ENCODE results near the gene PCDHGA1.

The PCDHGA1 gene

DNA sequence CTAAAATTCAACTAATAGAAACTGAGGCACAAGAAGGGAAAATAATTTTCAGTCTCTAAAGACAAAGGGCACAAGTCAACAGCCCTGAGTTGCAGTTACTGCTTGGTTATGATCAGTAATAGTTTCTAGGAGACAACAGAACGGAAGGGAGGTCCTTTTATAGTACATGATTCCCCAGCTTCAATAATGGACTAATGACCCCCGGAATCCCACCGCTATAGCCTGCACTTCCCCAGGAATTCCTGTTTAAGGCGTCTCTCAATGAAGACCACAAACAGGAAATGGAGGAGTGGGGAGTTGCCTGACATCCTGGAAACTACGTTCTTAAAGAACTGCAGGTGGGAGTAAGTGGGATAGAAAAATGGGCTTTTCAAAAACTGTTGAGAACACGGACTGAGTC lies 227.8 kb downstream of the PCDHGA1 start:
- H3K4me3 ChIP-seq (ENCODE audit: control insufficient read depth, low read depth, low read length) = no peak overlapping the region
- peak; percentile 31 for DNase-seq (ENCODE audit: low read depth)
- TF ChIP-seq, protein P1, sequence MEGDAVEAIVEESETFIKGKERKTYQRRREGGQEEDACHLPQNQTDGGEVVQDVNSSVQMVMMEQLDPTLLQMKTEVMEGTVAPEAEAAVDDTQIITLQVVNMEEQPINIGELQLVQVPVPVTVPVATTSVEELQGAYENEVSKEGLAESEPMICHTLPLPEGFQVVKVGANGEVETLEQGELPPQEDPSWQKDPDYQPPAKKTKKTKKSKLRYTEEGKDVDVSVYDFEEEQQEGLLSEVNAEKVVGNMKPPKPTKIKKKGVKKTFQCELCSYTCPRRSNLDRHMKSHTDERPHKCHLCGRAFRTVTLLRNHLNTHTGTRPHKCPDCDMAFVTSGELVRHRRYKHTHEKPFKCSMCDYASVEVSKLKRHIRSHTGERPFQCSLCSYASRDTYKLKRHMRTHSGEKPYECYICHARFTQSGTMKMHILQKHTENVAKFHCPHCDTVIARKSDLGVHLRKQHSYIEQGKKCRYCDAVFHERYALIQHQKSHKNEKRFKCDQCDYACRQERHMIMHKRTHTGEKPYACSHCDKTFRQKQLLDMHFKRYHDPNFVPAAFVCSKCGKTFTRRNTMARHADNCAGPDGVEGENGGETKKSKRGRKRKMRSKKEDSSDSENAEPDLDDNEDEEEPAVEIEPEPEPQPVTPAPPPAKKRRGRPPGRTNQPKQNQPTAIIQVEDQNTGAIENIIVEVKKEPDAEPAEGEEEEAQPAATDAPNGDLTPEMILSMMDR (conservative IDR thresholded peaks at IDR 0.05; ENCODE audit: control insufficient read depth, insufficient read depth, low read depth, low read length) = no peak

DNA sequence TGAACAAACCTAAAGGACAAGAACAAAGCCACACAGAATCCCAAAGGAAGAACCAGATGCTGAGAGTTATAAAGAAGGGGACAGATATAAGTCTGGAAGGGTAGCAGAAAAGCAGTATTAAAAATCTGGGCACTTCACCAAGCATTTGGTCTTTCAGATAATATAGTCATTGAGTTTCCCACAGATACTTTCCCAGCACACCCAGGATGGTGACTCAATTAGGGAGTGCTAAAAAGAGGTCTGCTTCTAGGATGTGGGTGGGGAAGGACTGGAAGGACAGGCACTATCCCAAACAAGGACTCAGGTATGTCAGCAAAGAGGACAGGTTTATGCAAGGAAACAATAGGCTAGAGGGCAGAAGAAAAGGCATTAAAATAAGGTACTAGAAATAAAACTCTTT lies 229.1 kb downstream of the PCDHGA1 start:
- peak; percentile 82 for DNase-seq (ENCODE audit: low read depth)
- TF ChIP-seq, protein P1 (conservative IDR thresholded peaks at IDR 0.05; ENCODE audit: control insufficient read depth, insufficient read depth, low read depth, low read length) = no peak
- no peak overlapping the region for H3K4me3 ChIP-seq (ENCODE audit: control insufficient read depth, low read depth, low read length)

DNA sequence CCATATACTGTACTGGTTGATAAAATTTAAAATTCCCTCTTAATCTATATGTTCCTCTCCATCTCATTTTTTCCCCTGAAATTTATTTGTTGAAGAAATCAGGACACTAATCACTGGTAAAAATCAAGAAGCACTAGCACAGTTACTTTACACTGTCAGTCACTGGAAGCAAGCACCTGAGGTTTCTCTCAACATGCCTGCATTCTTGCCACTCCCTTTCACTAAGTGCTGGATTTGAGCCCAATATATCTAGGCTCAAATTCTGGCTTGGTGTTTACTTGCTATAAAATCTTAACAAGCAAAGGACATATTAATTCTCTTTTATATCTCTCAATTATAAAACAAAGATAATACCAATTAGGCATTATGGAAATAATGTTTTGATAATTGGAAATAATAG lies 229.8 kb downstream of the PCDHGA1 start:
- TF ChIP-seq, protein P1 (conservative IDR thresholded peaks at IDR 0.05; ENCODE audit: control insufficient read depth, insufficient read depth, low read depth, low read length) = no peak
- peak; percentile 19 for DNase-seq (ENCODE audit: low read depth)
- no peak overlapping the region for H3K4me3 ChIP-seq (ENCODE audit: control insufficient read depth, low read depth, low read length)

DNA sequence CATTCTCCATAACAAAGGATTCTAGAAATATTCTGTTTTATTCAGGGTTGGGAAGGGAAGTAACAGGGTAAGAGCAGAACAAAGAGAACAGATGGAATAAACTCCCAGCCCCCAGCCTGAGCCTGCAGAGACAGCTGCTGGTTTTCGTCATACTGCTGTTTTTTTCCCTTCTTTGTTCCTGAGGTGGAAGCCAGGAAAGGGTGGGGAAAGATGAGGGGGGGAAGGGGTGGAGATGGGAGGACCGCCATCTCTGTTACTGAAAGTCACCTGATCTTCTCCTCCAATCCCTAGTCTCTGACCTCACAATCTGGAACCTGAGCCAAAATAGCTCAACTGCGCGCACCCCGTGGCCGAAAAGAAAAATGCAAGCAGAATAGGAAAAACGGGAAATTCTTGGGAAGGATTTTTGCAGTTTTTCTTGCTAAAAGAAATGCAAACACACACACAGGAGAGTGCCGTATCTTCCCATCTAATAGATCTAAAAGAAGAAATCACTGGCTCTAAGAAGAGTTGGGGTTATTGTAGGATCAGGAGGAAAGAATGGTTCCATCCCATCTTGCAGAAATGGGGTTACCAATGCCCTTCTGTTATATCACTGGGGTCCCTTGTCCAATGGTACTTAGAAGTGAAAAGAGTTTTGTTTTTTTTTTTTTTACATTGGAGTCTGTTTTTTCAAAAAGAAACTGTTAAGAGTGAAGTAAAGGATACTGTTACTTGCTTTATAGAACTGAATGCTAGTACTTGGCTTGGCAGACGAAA lies 230.6 kb downstream of the PCDHGA1 start:
- H3K4me3 ChIP-seq (ENCODE audit: control insufficient read depth, low read depth, low read length) = no peak overlapping the region
- DNase-seq (ENCODE audit: low read depth) = peak; percentile 98
- TF ChIP-seq, protein P1 (conservative IDR thresholded peaks at IDR 0.05; ENCODE audit: control insufficient read depth, insufficient read depth, low read depth, low read length) = peak; percentile 94

Data from fibroblast of mammary gland (primary cell).